Thyroid gland (tissue), 4 donors: Measurements from ENCODE around the gene CRELD1.

Experiments used
- CTCF ChIP-seq, 6 experiments: fragments of 200-600 bp in 3 of 6; fragments of 450-650 bp in 3 of 6; sonication (generic) in 3 of 6; IDR thresholded peaks; one replicate each; pipeline ENCODE4 v1.5.1; 2016 to 2019; ENCODE audit warnings: antibody characterized with exemption in 6 of 6, mild to moderate bottlenecking in 2 of 6, inconsistent platforms in 1 of 6, moderate library complexity in 1 of 6
- POLR2A ChIP-seq, 2 donors: fragments of 450-650 bp; IDR thresholded peaks; one replicate each; pipeline ENCODE4 v1.6.1; 2017; ENCODE audit warnings: antibody characterized with exemption in 2 of 2, mild to moderate bottlenecking in 2 of 2, moderate library complexity in 1 of 2

GRCh38 chr3:9890249-9891071 is 43.2 kb upstream of the CRELD1 start, which contains the start of gene JAGN1:
- peak in 1 of 2 donors; percentile 79 for TF ChIP-seq POLR2A (IDR thresholded peaks at IDR 0.05)
- no peak for TF ChIP-seq CTCF (IDR thresholded peaks at IDR 0.05)
